ENCODE data around the gene ACOX1. TPM values are rescaled to one million over a fixed set of nuclear protein-coding genes. Genes with fewer than 3 reads are reported as not detected.
A peak's percentile ranks its signal among the peaks of the same experiment; 100 is the strongest.

Gene ACOX1
- total and polyA plus RNA-seq, 2 donors (not counting 1 experiment from before 2014, with no cell fraction given) = 6.6 to 31.2 TPM

DNA sequence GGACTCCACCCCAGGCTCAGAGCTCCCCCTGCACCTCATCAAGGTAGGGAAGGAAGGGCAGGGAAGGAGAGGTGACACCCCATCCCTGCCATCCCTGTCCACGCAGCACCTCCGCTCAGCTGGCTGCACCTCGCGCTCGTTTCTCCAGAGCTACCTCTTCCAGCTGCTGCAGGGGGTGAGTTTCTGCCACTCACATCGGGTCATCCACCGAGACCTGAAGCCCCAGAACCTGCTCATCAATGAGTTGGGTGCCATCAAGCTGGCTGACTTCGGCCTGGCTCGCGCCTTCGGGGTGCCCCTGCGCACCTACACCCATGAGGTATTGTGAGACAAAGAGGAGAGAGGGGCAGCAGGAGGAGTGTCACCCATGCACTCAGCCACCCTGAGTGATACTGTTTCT is 23.1 kb upstream of the ACOX1 start:
- Histone ChIP-seq H3K4me2 (replicated peaks; ENCODE audit: low read depth, low read length, poor library complexity, severe bottlenecking) (no peak overlapping the region), H2AFZ (ENCODE audit: insufficient read depth, low read depth, low read length, poor library complexity, severe bottlenecking) (no peak overlapping the region), H4K20me1 (ENCODE audit: control insufficient read depth, insufficient read depth, low read length, poor library complexity, severe bottlenecking) (no peaks in the 10 kb centered on the region), H3K27ac (ENCODE audit: low read length in 2 of 2) (no peak overlapping the region), H3K36me3 (replicated peaks in 1 of 2; ENCODE audit: control extremely low read depth in 1 of 2, control insufficient read depth in 1 of 2, extremely low read depth in 1 of 2, insufficient read depth in 2 of 2, low read length in 1 of 2) (peaks cover 0 to 2% of the 10 kb centered on the region in 2 experiments), H3K4me3 (ENCODE audit: control extremely low read depth in 1 of 5, extremely low read depth in 1 of 5, insufficient read depth in 1 of 5, low read depth in 2 of 5, low read length in 4 of 5) (no peak overlapping the region), H3K4me1 (ENCODE audit: control insufficient read depth in 2 of 2, insufficient read depth in 2 of 2, low read length in 2 of 2) (peaks cover 4 to 9% of the 10 kb centered on the region in 2 donors), H3K9ac (ENCODE audit: low read length) (no peak overlapping the region), H3K9me3 (ENCODE audit: control extremely low read depth in 1 of 3, control insufficient read depth in 2 of 3, insufficient read depth in 1 of 3, low read length in 2 of 3) (no peaks in the 10 kb centered on the region), H3K27me3 (replicated peaks in 1 of 4; ENCODE audit: control extremely low read depth in 1 of 4, control insufficient read depth in 3 of 4, insufficient read depth in 4 of 4, low read length in 3 of 4) (no peaks in the 10 kb centered on the region), H3K79me2 (ENCODE audit: control insufficient read depth, insufficient read depth, low read length) (no peaks in the 10 kb centered on the region)
- Mint-ChIP-seq H3K27me3 (no peaks in the 10 kb centered on the region), H3K4me3 (no peak overlapping the region), H3K4me1 (peaks cover 6% of the 10 kb centered on the region), H3K9me3 (ENCODE audit: insufficient read depth) (no peaks in the 10 kb centered on the region), H3K27ac (no peak overlapping the region)
- CTCF ChIA-PET = interaction anchor here (1.0 to 5.6 kb wide), 8 partner anchors 8 to 250 kb away, joined by 3 to 66 read pairs (median 4); partner anchors contain the start of gene MRPL38
- 100% methylated on average over 10 of the region's 12 CpGs for WGBS (ENCODE audit: insufficient coverage)
- no peak for ATAC-seq (ENCODE audit: low read depth)
- intact Hi-C loops (cut with micrococcal nuclease) = loop anchor here (10.0 kb wide), 2 partner anchors 157 to 247 kb away; partner anchors contain the start of gene UNC13D
- DNase-seq = no peak
- no peak for TF ChIP-seq EZH2 (IDR thresholded peaks at IDR 0.05; ENCODE audit: borderline replicate concordance, insufficient read depth, low read depth, low read length, poor library complexity, severe bottlenecking)
- TF ChIP-seq, protein P1, sequence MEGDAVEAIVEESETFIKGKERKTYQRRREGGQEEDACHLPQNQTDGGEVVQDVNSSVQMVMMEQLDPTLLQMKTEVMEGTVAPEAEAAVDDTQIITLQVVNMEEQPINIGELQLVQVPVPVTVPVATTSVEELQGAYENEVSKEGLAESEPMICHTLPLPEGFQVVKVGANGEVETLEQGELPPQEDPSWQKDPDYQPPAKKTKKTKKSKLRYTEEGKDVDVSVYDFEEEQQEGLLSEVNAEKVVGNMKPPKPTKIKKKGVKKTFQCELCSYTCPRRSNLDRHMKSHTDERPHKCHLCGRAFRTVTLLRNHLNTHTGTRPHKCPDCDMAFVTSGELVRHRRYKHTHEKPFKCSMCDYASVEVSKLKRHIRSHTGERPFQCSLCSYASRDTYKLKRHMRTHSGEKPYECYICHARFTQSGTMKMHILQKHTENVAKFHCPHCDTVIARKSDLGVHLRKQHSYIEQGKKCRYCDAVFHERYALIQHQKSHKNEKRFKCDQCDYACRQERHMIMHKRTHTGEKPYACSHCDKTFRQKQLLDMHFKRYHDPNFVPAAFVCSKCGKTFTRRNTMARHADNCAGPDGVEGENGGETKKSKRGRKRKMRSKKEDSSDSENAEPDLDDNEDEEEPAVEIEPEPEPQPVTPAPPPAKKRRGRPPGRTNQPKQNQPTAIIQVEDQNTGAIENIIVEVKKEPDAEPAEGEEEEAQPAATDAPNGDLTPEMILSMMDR (IDR thresholded peaks at IDR 0.05) = no peak
- POLR2A ChIA-PET = interaction anchor here (0.5 kb wide), 1 partner anchor 393 kb away, joined by 3 read pairs; no protein-coding TSS in a partner anchor

DNA sequence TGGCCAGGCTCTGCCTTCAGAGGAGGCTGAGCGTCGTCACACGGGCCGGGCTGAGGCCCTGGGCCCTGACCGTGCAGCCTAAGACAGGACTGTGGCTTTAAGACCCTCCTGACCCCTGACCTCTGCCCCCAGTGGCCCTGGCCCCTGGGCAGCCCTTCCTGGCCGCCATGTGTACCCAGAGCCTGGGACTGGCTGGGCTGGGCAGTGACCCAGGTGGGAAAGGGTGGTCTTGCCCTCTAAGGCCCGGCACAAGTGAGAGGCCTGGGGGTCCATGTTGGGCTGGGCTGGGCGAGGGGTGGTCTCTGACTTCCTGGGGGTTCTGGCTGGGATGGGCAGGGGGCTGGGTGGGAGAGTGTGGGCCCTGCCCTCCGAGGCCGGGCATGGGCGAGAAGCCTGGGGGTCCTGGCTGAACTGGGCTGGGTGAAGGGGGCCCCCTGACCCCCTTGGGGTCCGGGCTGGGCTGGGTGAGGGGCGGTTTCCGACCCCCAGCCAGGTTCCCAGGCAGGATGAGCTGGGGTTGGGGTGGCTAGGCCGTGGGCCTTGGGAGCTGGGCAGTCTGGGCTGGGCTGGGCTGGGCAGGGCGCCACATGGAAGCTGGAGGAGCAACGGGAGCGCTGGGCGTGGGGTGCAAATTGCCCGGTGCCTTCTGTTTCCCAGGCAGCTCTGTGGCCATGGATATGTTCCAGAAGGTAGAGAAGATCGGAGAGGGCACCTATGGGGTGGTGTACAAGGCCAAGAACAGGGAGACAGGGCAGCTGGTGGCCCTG is 22.0 kb upstream of the ACOX1 start, which contains the start of gene CDK3:
TSS of gene CDK3 (plus strand) at position 101 of the 767 bp plus-strand sequence. CDS start at position 672, 571 bp downstream.
- H3K4me3 ChIP-seq (ENCODE audit: control extremely low read depth in 1 of 5, extremely low read depth in 1 of 5, insufficient read depth in 1 of 5, low read depth in 2 of 5, low read length in 4 of 5) = no peak within 1 kb of the TSS
- intact Hi-C loops (cut with micrococcal nuclease) = loop anchor here (10.0 kb wide), 2 partner anchors 156 to 246 kb away; partner anchors contain the start of gene UNC13D
- peaks cover 0 to 2% of the 10 kb centered on the region in 2 experiments for H3K36me3 ChIP-seq (replicated peaks in 1 of 2; ENCODE audit: control extremely low read depth in 1 of 2, control insufficient read depth in 1 of 2, extremely low read depth in 1 of 2, insufficient read depth in 2 of 2, low read length in 1 of 2)
- no peak within 1 kb of the TSS for H3K9ac ChIP-seq (ENCODE audit: low read length)
- H3K27ac ChIP-seq (ENCODE audit: low read length in 2 of 2) = no peak within 1 kb of the TSS
- H2AFZ ChIP-seq (ENCODE audit: insufficient read depth, low read depth, low read length, poor library complexity, severe bottlenecking) = no peak within 1 kb of the TSS
- no peaks in the 10 kb centered on the region for H4K20me1 ChIP-seq (ENCODE audit: control insufficient read depth, insufficient read depth, low read length, poor library complexity, severe bottlenecking)
- Mint-ChIP-seq H3K4me3 (no peak within 1 kb of the TSS), H3K27me3 (no peaks in the 10 kb centered on the region), H3K27ac (no peak within 1 kb of the TSS), H3K4me1 (peaks cover 11% of the 10 kb centered on the region), H3K9me3 (ENCODE audit: insufficient read depth) (no peaks in the 10 kb centered on the region)
- ChIA-PET CTCF (interaction anchor here (1.0 to 5.6 kb wide), 11 partner anchors 9 to 278 kb away, joined by 3 to 66 read pairs (median 5); partner anchors contain the start of genes FBF1 and MRPL38), POLR2A (interaction anchor here (1.0 kb wide), 1 partner anchor 252 kb away, joined by 7 read pairs; no protein-coding TSS in a partner anchor)
- no peak within 1 kb of the TSS for H3K4me2 ChIP-seq (replicated peaks; ENCODE audit: low read depth, low read length, poor library complexity, severe bottlenecking)
- TF ChIP-seq, protein P1 (IDR thresholded peaks at IDR 0.05) = peak; percentile 44
- TF ChIP-seq EZH2 (IDR thresholded peaks at IDR 0.05; ENCODE audit: borderline replicate concordance, insufficient read depth, low read depth, low read length, poor library complexity, severe bottlenecking) = no peak
- peaks cover 9 to 16% of the 10 kb centered on the region in 2 donors for H3K4me1 ChIP-seq (ENCODE audit: control insufficient read depth in 2 of 2, insufficient read depth in 2 of 2, low read length in 2 of 2)
- no peaks in the 10 kb centered on the region for H3K79me2 ChIP-seq (ENCODE audit: control insufficient read depth, insufficient read depth, low read length)
- DNase-seq = no peak
- no peak for ATAC-seq (ENCODE audit: low read depth)
- H3K27me3 ChIP-seq (replicated peaks in 1 of 4; ENCODE audit: control extremely low read depth in 1 of 4, control insufficient read depth in 3 of 4, insufficient read depth in 4 of 4, low read length in 3 of 4) = no peaks in the 10 kb centered on the region
- WGBS (ENCODE audit: insufficient coverage) = 89% methylated on average over 21 of the region's 21 CpGs
- no peaks in the 10 kb centered on the region for H3K9me3 ChIP-seq (ENCODE audit: control extremely low read depth in 1 of 3, control insufficient read depth in 2 of 3, insufficient read depth in 1 of 3, low read length in 2 of 3)
